ENCODE measurements around the gene ZBTB17. TPM values are rescaled to one million over a fixed set of nuclear protein-coding genes. Genes with fewer than 3 reads are reported as not detected.
A peak's percentile ranks its signal among the peaks of the same experiment; 100 is the strongest.

Gene ZBTB17
- total RNA-seq, 3 donors from 2014 or later = 21.9 to 40.3 (median 38.5) TPM

- no peak for DNase-seq (ENCODE audit: low spot score in 2 of 2)
- H3K36me3 ChIP-seq = no peaks in the 10 kb centered on the region
- H3K27me3 ChIP-seq = no peaks in the 10 kb centered on the region
- peaks cover 19% of the 10 kb centered on the region in 2 donors for H3K4me1 ChIP-seq
- intact Hi-C loops (cut with DNase I; ENCODE audit: low total_unique reads) = loop anchor here (10.0 kb wide), 2 partner anchors 976 to 1716 kb away; no protein-coding TSS in a partner anchor
- TF ChIP-seq CTCF (IDR thresholded peaks at IDR 0.05) = no peak
- no peak for TF ChIP-seq POLR2A (IDR thresholded peaks at IDR 0.05)
- no peak for TF ChIP-seq POLR2AphosphoS5 (IDR thresholded peaks at IDR 0.05)
- H3K27ac ChIP-seq = peak overlapping the region; percentile 87 to 95
- no peaks in the 10 kb centered on the region for H3K9me3 ChIP-seq
- peak overlapping the region in 2 of 3 donors; percentile 34 to 49 for H3K4me3 ChIP-seq
These were observed 25.6 kb downstream of the ZBTB17 start for GRCh38 chr1:15950302-15950701.

DNA sequence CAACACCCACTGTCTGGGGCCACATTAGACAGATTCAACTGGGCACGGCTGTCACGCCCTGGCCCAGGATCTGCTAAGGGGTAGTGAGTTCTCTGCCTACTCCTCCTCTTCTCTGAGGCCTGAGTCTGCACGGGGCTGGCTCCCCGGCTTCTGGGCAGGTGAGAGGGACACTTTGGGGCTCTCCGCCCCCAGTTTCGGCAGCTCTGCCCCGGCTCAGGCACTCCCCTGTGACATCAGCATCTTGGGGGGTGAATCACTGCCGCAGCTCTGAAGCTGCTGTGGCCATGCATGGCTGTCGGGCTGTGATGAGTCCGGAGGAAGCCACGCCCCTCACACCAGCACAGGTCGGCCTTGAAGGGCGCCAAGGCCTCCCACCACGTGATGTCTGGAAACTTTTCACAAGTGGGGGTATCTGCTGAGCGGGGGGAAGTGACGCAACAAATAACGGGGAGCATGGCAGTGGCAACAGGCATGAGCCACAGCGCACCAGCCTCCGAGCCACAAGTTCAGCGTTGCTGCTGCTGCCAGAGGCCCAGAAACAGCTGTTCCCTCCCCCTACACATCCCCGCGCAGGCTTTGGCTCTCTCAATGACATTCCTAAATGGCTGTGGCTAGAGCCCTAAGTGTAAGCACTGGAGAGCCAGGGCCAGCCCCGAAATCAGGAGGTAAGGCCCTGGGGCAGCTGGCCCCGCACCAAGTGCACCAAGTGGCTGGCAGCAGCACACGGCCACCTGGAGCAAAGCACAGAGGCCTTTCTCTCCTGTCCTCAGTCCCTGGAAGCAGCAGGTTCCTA is 26.3 kb downstream of the ZBTB17 start:
- Histone ChIP-seq H3K9me3 (no peaks in the 10 kb centered on the region), H3K27me3 (no peaks in the 10 kb centered on the region), H3K4me3 (peak overlapping the region; percentile 12 to 49 (median 34)), H3K27ac (peak overlapping the region; percentile 87 to 95), H3K36me3 (no peaks in the 10 kb centered on the region), H3K4me1 (peaks cover 19% of the 10 kb centered on the region in 2 donors)
- TF ChIP-seq POLR2A (IDR thresholded peaks at IDR 0.05) = no peak
- peak; percentile 43 to 95 (median 71) for TF ChIP-seq POLR2AphosphoS5 (IDR thresholded peaks at IDR 0.05)
- TF ChIP-seq CTCF (IDR thresholded peaks at IDR 0.05) = peak in 1 of 3 donors; percentile 9
- intact Hi-C loops (cut with DNase I; ENCODE audit: low total_unique reads) = loop anchor here (10.0 kb wide), 2 partner anchors 975 to 1715 kb away; no protein-coding TSS in a partner anchor
- DNase-seq (ENCODE audit: low spot score in 2 of 2) = peak; percentile 87 to 94

DNA sequence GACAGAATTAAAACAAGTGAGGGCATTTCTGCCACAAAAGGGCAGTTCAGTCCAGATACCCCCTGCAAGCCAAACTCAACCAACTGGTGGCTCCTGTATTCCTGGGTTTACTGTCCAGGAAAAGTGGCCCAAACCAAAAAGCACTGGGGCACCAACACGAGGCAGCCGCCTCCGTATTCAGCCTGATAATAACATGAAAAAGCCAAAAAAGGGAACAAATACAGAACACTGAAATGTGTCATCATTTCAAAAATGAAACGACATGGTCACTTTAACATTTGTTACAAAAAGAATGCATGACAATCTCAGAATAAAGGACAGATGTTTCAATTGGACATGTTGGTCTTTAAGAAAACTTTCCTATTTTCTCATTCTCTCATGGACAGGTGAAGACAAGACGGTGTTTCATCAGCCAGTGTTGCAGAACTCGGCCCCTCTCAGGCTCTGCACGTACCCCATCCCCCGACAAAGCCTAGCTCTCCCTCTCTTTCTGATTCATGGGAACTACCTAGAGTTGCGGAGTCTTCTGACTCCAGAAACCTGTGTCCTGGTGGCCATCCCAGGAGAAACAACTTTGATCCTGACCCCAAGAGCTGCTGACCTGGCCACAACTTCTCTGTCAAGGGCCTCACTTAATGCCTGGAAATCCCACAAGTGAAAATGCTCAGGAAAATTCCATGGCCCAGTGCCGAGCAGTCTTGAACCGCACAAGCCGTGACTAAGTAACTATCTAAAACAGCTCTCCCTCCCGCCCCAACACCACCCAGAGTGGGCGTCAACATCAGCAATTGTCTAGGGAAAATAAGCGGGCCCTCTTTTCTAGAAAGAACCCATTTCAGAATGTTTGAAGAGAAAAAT is 27.1 kb downstream of the ZBTB17 start:
- Histone ChIP-seq H3K9me3 (no peaks in the 10 kb centered on the region), H3K36me3 (peaks cover 5% of the 10 kb centered on the region), H3K27ac (peak overlapping the region; percentile 87 to 95), H3K27me3 (no peaks in the 10 kb centered on the region), H3K4me1 (peaks cover 19% of the 10 kb centered on the region in 2 donors), H3K4me3 (peak overlapping the region; percentile 12 to 49 (median 34))
- intact Hi-C loops (cut with DNase I; ENCODE audit: low total_unique reads) = no loop called here
- DNase-seq (ENCODE audit: low spot score in 2 of 2) = peak in 1 of 2 donors; percentile 70
- no peak for TF ChIP-seq CTCF (IDR thresholded peaks at IDR 0.05)

DNA sequence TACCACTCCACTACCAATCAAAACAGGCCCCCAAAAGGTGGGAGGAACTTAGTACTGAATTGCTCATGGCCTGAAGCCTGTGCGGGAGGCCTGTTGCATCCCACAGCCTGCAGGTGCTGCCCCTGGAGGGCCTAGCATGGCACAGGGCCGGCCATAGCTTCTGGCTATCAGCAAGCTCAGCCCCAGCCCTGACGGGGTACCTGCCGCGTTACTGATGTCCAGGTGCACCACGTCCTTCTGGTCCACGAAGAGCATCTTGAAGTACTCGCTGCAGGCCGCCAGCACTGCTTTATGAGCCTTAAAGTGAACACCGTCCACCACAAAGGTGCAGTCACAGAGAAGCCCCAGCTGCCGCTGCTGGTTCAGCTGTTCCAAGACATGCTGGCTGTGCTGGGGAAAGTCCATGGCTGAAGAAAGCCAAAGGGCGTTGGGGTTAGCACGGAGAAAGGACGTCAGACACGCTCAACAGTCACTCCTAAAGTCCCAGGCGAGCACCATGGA is 27.8 kb downstream of the ZBTB17 start:
- Histone ChIP-seq H3K4me3 (no peak overlapping the region), H3K4me1 (peaks cover 19% of the 10 kb centered on the region in 2 donors), H3K27ac (peak overlapping the region; percentile 87 to 95), H3K36me3 (peaks cover 5% of the 10 kb centered on the region), H3K27me3 (no peaks in the 10 kb centered on the region), H3K9me3 (no peaks in the 10 kb centered on the region)
- no peak for TF ChIP-seq CTCF (IDR thresholded peaks at IDR 0.05)
- intact Hi-C loops (cut with DNase I; ENCODE audit: low total_unique reads) = no loop called here
- DNase-seq (ENCODE audit: low spot score in 2 of 2) = no peak
